ENCODE data around the gene CROCC.
"Not testable (repeated sequence)": the region's sequence is repeated elsewhere in the genome, so short reads cannot be mapped to it uniquely, and the experiment has no call there.

The CROCC gene, protein sequence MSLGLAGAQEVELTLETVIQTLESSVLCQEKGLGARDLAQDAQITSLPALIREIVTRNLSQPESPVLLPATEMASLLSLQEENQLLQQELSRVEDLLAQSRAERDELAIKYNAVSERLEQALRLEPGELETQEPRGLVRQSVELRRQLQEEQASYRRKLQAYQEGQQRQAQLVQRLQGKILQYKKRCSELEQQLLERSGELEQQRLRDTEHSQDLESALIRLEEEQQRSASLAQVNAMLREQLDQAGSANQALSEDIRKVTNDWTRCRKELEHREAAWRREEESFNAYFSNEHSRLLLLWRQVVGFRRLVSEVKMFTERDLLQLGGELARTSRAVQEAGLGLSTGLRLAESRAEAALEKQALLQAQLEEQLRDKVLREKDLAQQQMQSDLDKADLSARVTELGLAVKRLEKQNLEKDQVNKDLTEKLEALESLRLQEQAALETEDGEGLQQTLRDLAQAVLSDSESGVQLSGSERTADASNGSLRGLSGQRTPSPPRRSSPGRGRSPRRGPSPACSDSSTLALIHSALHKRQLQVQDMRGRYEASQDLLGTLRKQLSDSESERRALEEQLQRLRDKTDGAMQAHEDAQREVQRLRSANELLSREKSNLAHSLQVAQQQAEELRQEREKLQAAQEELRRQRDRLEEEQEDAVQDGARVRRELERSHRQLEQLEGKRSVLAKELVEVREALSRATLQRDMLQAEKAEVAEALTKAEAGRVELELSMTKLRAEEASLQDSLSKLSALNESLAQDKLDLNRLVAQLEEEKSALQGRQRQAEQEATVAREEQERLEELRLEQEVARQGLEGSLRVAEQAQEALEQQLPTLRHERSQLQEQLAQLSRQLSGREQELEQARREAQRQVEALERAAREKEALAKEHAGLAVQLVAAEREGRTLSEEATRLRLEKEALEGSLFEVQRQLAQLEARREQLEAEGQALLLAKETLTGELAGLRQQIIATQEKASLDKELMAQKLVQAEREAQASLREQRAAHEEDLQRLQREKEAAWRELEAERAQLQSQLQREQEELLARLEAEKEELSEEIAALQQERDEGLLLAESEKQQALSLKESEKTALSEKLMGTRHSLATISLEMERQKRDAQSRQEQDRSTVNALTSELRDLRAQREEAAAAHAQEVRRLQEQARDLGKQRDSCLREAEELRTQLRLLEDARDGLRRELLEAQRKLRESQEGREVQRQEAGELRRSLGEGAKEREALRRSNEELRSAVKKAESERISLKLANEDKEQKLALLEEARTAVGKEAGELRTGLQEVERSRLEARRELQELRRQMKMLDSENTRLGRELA (N-terminal part only)

DNA sequence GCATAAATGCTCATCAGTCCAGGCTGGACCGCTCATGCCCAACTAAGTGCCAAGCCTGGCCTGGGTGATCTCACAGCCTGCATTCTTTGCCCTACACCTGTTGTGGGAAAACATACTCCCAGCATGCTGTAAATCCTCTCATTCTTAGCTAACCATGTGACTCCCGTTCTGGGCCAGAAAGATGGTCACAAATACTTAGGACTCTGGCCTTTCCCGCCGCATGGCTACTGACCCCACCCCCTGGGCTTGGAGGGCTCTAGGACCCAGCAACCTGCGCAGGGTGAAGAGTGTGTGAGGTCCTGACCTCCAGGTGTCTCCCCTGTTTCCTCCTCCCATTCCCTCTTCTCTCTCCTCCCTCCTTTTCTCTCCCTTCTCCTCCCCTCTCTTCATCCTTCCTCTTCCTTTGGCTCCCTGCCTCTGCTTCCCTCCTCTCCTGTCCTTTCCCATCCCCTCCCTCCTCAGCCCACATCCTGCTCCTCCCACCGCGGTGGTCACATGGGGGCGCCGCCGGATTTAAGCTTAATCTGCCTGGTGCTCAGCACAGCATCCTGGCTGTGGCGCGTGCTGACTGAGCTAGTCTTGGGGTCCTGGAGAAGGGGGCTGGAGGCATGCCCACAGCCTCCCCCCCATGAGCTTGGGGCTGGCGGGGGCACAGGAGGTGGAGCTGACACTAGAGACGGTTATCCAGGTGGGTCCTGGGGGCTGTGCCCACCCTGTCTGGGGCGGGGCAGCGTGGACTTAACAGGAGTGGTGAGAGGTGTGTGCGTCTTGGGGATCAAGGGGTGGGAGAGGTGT, at the start of gene CROCC:
TSS of gene CROCC (plus strand) at position 541 of the 795 bp plus-strand sequence. CDS start at position 629, 88 bp downstream.
- DNase-seq = peak; percentile 61

DNA sequence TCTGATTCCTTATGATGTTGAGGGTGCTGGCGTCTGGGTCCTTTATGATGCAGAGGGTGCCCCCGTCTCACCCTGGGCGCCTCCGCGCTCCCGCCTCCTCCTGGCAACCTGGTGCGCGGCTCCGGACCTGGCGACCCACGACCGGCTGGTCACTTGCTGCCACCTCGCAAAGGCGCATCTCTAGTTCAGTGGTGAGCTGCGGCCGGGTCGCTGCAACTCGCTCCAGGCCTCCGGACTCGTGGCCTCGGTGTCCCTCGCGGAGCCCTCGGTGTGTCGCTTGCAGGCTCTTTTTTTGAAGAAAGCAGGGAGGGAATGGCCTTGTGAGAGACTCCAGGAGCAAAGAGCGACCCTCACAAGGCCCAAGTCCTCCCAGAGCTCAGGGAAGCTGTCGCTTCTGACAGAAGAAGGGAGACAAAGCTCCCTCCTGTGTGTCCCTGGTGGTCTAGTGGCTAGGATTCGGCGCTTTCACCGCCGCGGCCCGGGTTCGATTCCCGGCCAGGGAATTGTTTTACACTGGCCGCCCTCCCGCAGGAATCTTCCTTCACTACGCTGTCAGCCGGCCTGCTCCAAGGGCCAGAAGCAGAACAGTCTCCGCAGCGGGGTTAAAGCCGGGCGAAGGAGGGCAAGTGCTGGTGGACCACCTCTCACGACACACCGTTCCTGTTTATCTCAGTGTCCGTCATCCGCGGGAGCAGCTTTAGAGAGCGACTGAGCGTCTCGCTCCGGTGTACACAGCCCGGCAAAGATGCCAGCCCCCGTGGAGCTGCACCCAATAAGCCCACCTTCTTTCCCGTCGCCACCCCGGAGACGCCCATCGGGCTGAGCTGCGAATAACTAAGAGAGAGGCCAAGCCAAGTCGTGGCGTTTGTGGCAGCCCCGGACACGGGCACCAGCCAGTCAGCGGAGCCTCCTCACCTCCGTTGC, 49.3 kb upstream of the CROCC start:
- DNase-seq = not testable (repeated sequence)

DNA sequence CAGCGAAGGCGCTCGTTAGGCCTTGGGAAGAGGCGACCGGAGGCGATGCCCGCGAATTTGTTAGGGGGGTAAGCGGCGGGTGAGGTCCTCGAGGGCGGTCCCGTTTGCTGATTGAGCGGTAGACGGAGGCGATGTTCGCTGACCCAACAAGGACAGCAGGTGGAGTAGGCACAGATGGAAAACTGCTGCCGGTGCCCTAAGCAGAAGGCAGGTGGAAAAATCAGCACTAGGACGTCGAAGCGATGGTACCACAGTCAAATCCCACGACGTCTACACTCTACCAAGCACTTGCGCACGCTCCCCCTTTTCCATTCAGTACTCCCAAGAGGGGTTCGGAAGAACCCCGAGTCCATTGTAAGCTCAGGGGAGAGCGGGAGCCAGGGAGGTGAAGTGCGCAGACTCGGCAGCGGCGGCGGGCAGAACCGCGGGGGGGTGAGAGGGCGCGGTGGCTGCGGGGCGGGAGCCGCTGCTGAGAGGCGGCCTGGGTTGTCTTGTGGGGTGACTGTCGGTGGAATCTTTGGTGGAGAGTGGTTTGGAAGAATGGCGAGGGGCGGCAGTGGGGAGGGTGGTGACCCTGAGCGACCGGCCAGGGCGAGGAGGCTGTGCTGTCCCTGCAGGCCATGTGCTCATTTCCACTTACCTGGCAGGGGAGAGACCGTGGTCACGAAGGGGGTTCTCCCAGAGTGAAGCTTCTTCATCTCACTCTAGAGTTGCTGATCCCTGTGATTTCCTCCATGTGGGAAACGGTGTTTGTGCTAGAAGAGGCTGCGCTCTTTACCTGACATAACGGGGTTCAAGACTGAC, 48.5 kb upstream of the CROCC start:
- peak; percentile 12 for DNase-seq

DNA sequence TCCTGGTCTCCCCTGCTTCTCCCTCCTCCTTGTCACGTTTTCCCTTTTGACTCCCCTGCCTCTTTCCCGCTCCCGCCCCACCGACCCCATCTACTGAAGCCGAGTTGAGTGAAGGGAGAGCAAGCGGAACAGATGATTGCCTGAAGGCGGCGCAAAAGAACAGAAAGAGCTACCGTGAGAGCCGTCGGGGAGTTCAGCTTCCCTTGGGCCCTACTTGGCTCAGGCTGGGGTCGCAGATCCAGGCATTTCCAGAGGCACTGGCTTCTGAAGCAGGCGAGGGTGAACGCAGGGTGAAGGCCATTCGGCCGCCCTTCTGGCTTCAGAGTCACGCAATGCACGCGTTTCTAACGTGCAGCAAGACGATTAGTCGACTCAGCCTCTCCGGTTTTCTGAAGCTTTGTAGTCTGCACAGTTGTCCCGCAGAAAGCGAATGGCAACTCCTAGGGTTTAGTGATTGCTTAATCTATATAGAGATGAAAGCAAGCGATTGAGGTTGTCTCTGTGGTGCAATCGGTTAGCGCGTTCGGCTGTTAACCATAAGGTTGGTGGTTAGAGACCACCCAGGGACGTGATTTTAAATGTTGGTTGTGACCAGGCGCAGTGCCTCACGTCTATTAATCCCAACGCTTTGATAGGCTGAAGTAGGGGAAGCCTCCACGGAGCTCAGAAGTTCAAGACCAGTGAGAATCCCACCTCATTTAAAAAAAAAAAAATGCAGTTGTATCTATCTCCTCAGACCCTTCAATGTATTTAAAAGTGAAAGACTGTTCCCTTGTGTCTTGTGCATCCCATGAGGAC, 46.6 kb upstream of the CROCC start:
- not testable (repeated sequence) for DNase-seq

DNA sequence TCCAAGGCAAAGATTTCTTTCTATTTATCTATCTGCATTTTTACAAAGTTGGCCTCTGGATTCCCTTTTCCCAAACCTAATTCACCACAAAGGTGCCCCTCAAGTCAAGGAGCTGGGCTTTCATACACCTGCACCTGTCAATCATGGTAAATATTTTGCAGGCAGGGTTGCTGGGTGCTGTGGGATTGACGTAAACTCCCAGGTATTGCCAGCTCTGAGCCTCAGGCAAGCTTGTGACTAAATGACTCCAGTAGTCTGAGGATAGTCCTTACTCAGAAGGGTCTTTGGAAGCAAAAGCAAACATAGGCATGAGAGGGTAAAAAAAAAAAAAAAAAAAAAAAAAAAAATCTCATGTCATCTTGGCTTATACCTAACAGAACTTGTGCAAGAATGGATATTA, 40.0 kb upstream of the CROCC start:
- not testable (repeated sequence) for DNase-seq

DNA sequence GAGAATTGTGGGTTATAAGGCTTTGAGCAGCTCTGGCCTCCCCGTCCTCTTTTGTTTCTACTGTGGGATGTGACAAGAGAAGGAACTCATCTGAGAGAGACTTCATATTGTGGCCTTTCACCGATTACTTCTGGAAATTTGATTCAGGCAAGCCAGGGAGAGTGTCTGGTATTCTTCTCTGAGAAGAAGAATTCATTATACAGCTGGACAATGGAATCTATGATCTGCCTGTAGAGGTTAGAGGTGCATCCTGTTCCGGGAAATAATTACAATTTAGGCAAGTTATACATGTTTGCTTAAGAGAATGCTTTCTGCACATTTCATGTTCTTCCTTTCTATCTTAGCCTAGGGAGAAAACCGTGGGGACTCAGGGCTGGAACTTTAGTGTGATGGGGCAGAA, 38.7 kb upstream of the CROCC start:
- no peak for DNase-seq

DNA sequence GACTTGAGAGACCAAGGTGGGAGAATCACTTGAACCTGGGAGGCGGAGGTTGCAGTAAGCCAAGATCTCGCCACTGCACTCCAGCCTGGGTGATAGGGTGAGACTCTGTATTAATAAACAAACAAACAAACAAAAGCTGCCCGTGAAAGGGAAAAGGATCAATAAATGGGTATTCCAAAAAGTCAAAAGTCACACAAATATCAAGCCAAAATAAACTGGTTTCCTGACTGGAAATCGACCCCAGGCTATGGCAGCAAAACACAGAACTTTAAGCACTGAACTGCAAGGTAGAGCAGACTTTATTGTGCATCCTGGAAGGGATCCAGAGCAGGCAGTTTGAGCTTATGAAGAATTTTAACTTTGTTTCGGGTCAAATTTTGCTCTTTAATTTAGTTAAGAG, 37.2 kb upstream of the CROCC start:
- not testable (repeated sequence) for DNase-seq

DNA sequence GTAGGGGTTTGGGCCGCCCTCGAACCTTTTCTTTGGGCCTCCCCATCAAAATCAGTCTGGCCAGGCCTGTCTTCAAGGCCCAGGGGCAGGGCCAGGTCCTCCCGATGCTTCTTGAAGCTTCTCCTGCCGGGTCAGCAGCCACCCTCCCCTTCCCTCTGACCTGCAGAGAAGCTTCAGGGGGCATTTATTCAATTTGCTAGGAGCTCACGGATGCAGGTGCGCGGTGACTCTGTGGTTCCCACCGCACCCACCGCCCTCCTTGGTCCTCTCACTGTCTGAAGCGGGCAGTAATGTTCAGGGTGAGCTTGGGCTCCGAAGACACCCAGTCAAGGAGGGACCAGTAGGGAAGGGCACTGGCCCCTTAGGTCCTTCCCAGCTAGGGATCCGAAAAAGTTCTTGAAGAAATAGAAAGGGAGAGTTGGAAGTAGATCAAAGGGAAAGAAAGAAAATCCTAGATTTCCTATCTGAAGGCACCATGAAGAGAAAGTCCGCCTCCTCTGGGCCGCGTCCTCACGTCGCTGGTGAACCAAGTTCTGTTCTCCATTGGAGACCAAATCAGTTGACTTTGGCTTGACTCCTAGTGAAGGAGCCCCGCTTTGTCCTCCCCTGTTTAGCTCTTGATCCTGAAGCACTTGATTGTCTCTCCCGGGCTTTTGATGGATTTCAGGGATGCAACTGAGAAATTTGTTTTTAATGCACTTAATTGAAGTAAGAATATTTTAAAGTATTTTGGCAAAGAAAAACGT, 34.7 kb upstream of the CROCC start:
- DNase-seq = no peak

DNA sequence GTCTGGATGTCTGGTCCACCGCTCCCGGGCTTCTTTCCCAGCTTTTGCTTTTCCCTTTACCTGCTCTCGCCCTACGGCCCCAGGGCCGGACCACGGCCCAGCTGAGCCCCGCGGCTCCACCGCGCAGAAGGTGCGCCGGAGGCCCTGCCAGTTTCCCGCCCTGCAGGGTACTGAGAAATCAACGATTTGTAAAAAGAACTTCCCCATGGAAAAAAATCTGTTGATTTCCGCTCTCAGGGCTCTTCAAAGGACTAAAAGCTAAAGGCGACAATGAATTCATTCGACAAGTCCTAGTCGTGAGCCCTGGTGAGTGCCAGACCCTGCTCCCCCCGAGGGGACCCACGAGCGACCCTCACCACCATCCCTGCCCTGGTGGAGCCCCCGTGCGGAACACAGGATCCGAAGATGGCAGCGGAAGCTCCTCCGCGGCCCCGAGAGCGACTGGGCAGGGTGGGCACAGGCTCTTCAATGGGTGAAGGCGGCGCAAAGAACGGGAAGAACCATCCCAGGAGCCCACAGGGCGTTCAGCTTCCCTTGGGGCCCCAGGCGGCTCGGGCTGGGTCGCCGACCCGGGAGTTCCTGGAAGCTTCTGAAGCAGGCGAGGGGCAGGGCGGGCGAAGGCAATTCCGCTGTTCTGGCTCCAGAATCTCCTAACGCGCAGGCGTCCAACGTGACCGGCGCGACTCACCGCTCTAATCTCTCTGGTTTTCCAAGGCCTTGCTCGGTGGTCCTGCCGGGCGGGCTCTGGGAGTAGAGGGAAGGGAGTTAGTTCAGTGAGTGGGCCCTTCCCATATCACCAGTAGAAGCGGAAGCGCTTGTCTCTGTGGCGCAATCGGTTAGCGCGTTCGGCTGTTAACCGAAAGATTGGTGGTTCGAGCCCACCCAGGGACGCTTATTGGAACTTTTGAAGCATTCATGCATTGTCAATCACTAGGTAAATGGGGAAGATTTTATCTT, 32.6 kb upstream of the CROCC start:
- DNase-seq = no peak

DNA sequence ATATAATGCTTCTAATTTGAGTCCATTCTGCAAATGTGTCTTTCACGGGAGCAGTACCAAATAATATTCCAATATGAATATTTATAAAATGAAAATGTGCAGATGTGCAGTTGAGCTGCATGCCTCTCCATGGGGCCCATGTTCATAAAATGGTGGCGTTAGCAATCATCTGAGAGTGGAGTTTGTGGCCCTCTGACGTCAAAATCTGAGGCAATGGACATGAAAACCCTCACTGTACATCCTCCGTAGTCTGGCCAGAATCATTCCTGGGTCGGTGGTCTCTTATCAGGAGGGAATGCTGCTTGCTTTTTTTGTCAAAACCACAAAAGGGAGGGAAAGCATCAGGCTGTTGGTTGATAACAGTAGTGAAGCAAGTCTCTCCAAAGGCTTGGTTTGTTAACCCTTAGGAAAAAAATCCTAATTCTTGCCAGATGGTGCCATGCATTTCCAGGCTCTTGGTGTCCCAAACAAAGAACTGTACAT, 31.2 kb upstream of the CROCC start:
- not testable (repeated sequence) for DNase-seq

DNA sequence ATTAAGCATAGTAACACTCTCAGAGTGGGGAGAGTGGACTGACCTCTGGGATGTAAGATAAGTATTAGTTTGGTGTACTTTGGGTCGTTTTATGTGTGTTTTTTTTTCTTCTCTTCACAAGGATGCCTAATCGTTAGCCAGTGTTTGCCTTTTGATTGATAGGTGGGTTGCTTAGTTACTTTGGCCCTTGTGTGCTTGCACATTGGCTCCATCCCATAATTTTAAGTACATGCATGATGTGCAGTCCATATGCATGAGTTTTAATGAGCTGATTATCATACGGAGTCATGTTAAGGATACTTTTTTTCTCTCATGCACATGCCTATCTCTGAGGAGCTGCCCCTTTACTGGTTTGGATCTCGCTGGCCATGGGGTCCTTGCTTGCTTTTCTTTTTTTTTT, 30.7 kb upstream of the CROCC start:
- DNase-seq = not testable (repeated sequence)

DNA sequence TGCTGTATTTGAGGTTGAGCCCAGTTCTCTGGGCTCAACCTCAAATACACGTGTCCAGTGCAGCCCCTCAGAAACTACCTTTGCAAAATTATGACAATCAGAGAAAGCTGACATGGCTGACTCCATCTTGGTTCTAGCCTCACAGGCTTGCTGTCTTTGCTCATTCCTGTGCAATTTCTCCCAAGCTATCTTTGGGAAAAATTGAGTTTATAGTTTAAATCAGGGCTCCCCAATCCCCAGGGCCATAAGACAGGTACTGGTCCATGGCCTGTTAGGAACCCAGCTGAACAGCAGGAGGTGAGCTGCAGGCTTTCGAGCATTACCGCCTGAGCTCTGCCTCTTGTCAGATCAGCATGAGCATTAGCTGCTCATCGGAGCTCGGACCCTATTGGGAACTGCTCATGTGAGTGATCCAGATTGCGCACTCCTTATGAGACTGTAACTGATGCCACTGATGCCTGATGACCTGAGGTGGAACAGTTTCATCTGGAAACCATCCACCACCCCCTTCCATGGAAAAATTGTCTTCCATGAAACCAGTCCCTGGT, 28.7 kb upstream of the CROCC start:
- DNase-seq = not testable (repeated sequence)

DNA sequence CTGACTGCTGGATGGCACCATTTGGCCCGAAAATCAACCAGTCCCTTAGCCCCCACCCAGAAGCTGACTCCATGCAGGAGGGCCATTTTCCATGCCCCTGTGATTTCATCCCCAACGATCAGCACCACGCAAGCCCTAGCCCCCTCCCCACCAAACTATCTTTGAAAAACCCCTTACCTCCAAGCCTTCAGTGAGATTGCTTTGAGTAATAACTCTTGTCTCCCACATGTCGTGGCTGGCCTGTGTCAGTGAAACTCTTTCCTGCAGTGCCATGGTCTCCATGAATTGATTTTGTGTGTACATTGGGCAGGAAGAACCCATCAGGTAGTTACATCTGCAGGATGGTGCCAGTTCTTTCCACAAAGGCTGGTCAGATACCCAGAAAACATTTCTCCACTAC, 27.9 kb upstream of the CROCC start:
- DNase-seq = not testable (repeated sequence)

DNA sequence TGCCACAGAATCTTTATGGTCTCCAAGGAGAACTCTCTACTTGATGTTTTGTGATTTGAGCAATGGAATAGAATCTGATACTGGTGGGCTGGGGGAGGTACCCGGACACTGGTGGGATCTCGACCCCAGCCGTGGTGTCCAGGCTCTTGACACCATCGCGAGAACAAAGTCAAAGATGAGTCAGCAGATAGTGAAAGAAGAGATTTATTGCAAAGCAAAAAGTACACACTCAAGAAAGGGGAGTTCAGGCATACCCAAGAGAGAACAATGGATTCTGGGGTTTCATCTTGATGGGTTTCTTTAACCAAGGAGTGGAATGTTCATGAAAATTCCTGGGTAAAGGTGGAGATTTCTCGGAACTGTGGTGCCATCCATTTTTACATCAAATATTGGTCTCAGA, 27.4 kb upstream of the CROCC start:
- DNase-seq = not testable (repeated sequence)

DNA sequence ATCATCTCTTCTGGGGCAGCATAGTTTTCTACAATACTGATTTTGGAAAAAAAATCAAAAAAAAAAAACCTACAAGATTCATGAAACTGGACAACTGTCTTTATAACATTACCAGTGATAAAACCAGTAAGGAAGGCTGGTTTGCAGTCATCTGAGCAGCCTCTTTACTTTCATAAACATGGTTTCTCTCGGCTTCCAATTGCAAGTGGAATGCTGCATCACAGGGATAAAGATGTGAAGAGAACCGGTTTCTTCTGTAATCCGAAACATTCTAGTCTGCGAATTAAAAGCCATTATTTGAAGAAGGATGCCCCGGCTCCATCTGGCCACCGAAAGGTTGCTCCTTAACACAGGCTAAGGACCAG, 26.5 kb upstream of the CROCC start:
- DNase-seq = peak; percentile 53

DNA sequence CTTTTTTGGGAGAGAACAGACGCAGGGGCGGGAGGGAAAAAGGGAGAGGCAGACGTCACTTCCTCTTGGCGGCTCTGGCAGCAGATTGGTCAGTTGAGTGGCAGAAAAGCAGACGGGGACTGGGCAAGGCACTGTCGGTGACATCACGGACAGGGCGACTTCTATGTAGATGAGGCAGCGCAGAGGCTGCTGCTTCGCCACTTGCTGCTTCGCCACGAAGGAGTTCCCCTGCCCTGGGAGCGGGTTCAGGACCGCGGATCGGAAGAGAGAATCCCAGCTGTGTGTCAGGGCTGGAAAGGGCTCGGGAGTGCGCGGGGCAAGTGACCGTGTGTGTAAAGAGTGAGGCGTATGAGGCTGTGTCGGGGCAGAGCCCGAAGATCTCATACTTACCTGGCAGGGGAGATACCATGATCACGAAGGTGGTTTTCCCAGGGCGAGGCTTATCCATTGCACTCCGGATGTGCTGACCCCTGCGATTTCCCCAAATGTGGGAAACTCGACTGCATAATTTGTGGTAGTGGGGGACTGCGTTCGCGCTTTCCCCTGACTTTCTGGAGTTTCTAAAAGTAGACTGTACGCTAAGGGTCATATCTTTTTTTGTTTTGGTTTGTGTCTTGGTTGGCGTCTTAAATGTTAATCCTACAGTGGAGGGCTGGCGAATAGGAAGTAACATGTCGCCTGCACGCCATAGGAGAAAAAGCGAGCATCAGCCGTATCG, 26.0 kb upstream of the CROCC start, which contains the start of gene RNU1-2:
TSS of gene RNU1-2 (plus strand) at position 383 of the 718 bp plus-strand sequence.
- DNase-seq = peak; percentile 99
